Lower lobe of right lung (tissue), 2 donors: Measurements from ENCODE around the gene SGMS1. TPM values are rescaled to one million over a fixed set of nuclear protein-coding genes. Genes with fewer than 3 reads are reported as not detected.

Source experiments
- ATAC-seq, 2 donors: fragments of 200-7000 bp; cut with Tn5 transposase; one replicate each; pipeline ENCODE4 v1.9.1; 2020 to 2022; ENCODE audit warnings: mild to moderate bottlenecking in 2 of 2, moderate library complexity in 2 of 2
- DNase-seq: peaks from one replicate; pipeline ENCODE4 v3.0.0-alpha.2; 2020
- H3K27ac ChIP-seq: fragments of 200-600 bp; one replicate; pipeline ENCODE4 v1.8.0; 2022
- H3K27me3 ChIP-seq: fragments of 200-600 bp; one replicate; pipeline ENCODE4 v1.8.0; 2022; ENCODE audit warnings: low read depth
- H3K36me3 ChIP-seq: fragments of 200-600 bp; one replicate; pipeline ENCODE4 v1.8.0; 2022; ENCODE audit warnings: mild to moderate bottlenecking
- H3K4me1 ChIP-seq: fragments of 200-600 bp; one replicate; pipeline ENCODE4 v1.8.0; 2022
- H3K4me3 ChIP-seq: fragments of 200-600 bp; one replicate; pipeline ENCODE4 v1.8.0; 2022; ENCODE audit warnings: mild to moderate bottlenecking
- H3K9me3 ChIP-seq: fragments of 200-600 bp; one replicate; pipeline ENCODE4 v1.8.0; 2022
- intact Hi-C: fragments of 100-400 bp; cut with DNase I; formaldehyde crosslinking; loops from one replicate; pipeline ENCODE4 v1.11.0; 2022
- total RNA-seq: library from RNA; stranded (reverse); fragmentation: NEBNext Ultra II Directional; extraction: Animal tissue kit (Norgen Biotek cat#: 25700); gene quantifications from one replicate; pipeline ENCODE4 v1.2.1, GENCODE V29; 2021
- TF ChIP-seq, protein P1 (sequence below): fragments of 200-600 bp; IDR thresholded peaks from one replicate; pipeline ENCODE4 v1.8.0; 2022; ENCODE audit warnings: antibody characterized with exemption, mild to moderate bottlenecking
- donor health status: DM: no; HTN: yes; CAD: no; lungs with severe emphysema.

The SGMS1 gene
- total RNA-seq, 1 donor from 2014 or later: 72.3 TPM

DNA sequence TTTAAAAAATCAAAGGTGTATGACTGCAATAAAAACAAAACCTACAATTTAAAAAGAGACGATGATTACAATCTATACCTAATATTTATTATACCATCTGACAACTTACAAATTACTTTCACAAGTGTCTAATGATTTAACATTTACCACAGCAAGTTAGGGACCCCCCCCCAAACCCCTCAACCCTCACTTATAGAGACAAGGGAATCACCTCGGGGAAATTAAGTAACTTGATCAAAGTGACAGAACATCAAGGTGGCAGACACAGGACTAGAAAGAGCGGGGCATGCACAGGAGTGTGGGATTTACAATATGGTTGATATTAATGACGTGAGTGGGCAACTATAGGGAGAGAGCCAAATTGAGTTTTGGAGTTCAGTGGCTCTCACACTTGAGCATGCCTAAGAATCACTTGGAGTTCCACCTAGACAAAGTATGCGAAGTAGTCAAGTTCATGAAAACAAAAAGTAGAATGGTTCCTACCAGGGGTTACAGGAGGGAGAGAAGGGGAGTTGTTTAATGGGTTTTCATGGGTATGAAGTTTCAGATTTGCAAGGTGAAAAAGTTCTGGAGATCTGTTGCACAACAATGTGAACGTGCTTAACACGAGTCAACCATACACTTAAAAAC, 43.4 kb downstream of the SGMS1 start:
- no peak overlapping the region for H3K27ac ChIP-seq
- ATAC-seq (peak; percentile 15 to 35), DNase-seq (no peak)
- intact Hi-C loops: no loop called here
- TF ChIP-seq, protein P1, sequence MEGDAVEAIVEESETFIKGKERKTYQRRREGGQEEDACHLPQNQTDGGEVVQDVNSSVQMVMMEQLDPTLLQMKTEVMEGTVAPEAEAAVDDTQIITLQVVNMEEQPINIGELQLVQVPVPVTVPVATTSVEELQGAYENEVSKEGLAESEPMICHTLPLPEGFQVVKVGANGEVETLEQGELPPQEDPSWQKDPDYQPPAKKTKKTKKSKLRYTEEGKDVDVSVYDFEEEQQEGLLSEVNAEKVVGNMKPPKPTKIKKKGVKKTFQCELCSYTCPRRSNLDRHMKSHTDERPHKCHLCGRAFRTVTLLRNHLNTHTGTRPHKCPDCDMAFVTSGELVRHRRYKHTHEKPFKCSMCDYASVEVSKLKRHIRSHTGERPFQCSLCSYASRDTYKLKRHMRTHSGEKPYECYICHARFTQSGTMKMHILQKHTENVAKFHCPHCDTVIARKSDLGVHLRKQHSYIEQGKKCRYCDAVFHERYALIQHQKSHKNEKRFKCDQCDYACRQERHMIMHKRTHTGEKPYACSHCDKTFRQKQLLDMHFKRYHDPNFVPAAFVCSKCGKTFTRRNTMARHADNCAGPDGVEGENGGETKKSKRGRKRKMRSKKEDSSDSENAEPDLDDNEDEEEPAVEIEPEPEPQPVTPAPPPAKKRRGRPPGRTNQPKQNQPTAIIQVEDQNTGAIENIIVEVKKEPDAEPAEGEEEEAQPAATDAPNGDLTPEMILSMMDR: no peak
- no peaks in the 10 kb centered on the region for H3K9me3 ChIP-seq
- H3K36me3 ChIP-seq: no peaks in the 10 kb centered on the region
- no peak overlapping the region for H3K4me3 ChIP-seq
- H3K27me3 ChIP-seq: no peaks in the 10 kb centered on the region
- H3K4me1 ChIP-seq: peaks cover 24% of the 10 kb centered on the region

DNA sequence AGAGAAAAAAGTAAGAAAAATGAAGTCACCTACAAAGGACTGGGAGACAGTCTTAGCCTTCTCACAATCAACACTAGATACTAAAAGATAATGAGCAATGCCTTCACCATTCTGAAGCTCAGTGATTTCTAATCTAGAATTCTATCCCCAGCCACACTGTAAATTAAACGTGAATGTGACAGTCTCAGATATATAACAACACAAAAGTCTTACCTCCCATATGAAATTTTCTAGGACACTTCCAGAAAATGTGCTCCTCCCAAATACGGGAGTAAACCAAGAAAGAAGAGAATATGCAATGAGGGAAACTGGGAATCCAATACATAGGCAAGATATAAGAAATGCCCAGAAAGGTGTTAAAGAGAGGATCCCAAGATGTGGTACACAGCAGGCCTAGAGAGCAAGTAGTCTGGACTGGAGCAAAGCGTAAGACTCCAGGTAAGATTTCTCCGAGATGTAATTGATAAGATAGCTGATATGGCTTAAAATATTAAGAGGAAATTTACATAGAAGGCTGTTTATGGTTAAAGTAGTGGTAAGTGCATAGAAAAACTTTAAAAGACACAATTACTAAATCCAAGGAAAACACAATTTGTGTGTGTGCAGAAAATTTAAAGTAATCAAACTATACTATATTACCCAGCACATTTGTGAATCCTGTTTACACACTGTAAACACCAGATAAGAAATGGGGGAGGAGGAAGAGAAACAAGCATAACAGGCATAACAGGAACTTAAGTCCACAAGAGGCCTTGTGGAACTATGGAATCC, 44.1 kb downstream of the SGMS1 start:
- Histone ChIP-seq H3K9me3 (no peaks in the 10 kb centered on the region), H3K27me3 (no peaks in the 10 kb centered on the region), H3K36me3 (no peaks in the 10 kb centered on the region), H3K27ac (no peak overlapping the region), H3K4me1 (peaks cover 24% of the 10 kb centered on the region), H3K4me3 (no peak overlapping the region)
- intact Hi-C loops: no loop called here
- DNase-seq: no peak
- TF ChIP-seq, protein P1: no peak
- ATAC-seq: peak; percentile 61 to 68

DNA sequence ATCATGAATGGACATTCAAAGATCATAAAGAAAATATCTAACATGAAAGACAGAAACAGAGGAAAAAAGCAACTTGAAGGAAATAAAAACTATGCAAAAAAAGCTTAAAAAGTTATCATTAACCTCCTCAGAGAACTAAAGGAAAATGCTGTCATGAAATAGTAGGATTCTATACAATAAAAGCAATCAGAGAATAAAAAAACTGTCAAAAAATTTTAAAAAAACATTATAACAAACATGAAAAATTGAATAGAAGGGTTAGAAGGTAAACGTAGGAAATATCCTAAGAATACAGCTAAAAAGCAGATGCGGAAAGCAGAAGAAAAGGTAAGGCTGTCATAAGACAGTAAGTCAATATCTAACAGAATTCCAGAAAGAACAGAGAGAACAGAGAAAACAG, 44.8 kb downstream of the SGMS1 start:
- no peak overlapping the region for H3K27ac ChIP-seq

DNA sequence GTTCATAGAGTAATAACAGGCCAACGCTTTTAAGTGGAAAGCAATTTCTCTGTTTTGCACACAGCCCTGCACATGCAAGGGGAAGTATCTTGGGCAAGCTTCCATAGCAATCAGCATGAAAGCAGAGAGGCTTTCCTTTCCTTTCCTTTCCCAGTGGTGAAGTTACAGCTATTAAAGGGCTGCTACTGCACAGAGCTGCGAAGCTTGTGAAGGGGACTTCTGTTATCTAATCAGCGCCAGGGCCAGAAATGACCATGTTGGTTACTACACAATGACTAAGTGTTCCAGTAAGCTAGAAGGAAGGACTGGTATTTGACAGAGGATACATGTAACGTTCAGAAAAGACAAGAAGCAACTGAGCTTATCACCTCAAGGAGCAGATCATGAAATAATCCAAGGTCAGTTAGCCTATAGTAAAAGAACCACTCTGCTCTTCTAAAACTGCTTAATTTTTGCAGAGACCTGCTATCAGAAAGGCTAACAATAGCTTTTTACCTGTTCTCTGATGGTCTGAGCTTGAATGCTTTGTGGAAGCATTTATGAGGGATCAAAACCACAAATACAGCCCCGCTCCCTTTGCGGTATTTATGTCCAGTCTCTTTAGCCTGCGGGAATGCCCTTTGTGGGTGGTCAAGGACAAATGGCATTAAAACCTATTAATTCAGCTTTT, 45.9 kb downstream of the SGMS1 start:
- H3K9me3 ChIP-seq: no peaks in the 10 kb centered on the region
- TF ChIP-seq, protein P1: no peak
- no peaks in the 10 kb centered on the region for H3K27me3 ChIP-seq
- ATAC-seq (peak; percentile 70 to 86), DNase-seq (no peak)
- peaks cover 24% of the 10 kb centered on the region for H3K4me1 ChIP-seq
- intact Hi-C loops: no loop called here
- H3K4me3 ChIP-seq: no peak overlapping the region
- H3K36me3 ChIP-seq: no peaks in the 10 kb centered on the region
- H3K27ac ChIP-seq: peak overlapping the region; percentile 8

More for the DNA sequence above, 44.8 kb downstream of the SGMS1 start:
- intact Hi-C loops: no loop called here
- no peaks in the 10 kb centered on the region for H3K9me3 ChIP-seq
- TF ChIP-seq, protein P1: no peak
- H3K36me3 ChIP-seq: no peaks in the 10 kb centered on the region
- no peak for DNase-seq
- no peak overlapping the region for H3K4me3 ChIP-seq
- H3K27me3 ChIP-seq: no peaks in the 10 kb centered on the region
- peaks cover 24% of the 10 kb centered on the region for H3K4me1 ChIP-seq
- ATAC-seq: no peak

DNA sequence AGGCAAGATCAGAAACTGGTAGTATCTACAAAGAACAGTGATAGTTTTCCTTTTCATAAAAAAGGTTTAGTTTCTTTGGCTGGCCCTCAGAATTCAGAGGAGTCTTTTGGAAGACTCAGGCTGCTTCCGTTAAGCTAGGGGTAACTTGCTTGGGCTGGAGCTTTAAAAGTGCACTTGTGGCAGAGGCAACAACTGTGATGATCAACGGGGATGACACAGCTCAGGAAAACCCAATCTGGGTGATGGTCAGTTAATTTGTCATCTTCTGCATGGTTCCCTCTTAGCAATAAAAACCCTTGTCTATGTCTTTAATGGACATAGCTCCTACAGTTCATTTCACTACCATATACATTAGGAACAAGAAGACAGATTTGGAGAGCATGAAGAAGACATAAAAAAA, 46.7 kb downstream of the SGMS1 start:
- no peaks in the 10 kb centered on the region for H3K9me3 ChIP-seq
- ATAC-seq (no peak), DNase-seq (no peak)
- H3K4me1 ChIP-seq: peaks cover 24% of the 10 kb centered on the region
- no peaks in the 10 kb centered on the region for H3K36me3 ChIP-seq
- intact Hi-C loops: no loop called here
- no peaks in the 10 kb centered on the region for H3K27me3 ChIP-seq
- TF ChIP-seq, protein P1: no peak
- peak overlapping the region; percentile 8 for H3K27ac ChIP-seq
- H3K4me3 ChIP-seq: no peak overlapping the region
